B cell (primary cell): ENCODE data around the gene QPCT.

Experiments
- EZH2 ChIP-seq: IDR thresholded peaks from 2 replicates; pipeline ENCODE4 v1.6.1; 2012; ENCODE audit warnings: borderline replicate concordance, low read depth, mild to moderate bottlenecking, moderate library complexity, low read length; ENCODE audit not compliant: insufficient read depth, poor library complexity, severe bottlenecking
- TF ChIP-seq, protein P1 (sequence below): fragments of 200-600 bp; IDR thresholded peaks from one replicate; pipeline ENCODE4 v1.8.0; 2022; ENCODE audit warnings: antibody characterized with exemption, mild to moderate bottlenecking

DNA sequence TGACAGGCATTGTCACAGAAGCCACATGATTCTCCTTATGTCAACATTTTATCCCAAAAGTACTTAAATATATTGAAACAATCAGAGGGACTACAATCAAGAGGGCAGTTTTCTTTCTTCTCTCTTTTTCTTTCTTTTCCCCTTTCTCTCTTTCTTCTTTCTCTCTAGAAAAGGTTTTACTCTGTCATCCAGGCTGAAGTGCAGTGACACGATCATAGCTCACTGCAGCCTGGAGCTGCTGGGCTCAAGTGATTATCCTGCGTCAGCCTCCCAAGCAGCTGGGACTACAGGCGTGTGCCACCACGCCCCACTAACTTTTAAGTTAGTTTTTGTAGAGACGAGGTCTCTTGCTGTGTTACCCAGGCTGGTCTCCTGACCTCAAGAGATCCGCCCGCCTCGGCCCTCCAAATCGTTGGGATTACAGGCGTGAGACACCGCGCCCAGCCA lies 18.8 kb upstream of the QPCT start:
- TF ChIP-seq EZH2 = no peak
- TF ChIP-seq, protein P1, sequence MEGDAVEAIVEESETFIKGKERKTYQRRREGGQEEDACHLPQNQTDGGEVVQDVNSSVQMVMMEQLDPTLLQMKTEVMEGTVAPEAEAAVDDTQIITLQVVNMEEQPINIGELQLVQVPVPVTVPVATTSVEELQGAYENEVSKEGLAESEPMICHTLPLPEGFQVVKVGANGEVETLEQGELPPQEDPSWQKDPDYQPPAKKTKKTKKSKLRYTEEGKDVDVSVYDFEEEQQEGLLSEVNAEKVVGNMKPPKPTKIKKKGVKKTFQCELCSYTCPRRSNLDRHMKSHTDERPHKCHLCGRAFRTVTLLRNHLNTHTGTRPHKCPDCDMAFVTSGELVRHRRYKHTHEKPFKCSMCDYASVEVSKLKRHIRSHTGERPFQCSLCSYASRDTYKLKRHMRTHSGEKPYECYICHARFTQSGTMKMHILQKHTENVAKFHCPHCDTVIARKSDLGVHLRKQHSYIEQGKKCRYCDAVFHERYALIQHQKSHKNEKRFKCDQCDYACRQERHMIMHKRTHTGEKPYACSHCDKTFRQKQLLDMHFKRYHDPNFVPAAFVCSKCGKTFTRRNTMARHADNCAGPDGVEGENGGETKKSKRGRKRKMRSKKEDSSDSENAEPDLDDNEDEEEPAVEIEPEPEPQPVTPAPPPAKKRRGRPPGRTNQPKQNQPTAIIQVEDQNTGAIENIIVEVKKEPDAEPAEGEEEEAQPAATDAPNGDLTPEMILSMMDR = no peak
